Measurements from ENCODE around the gene GSTP1. TPM values are rescaled to one million over a fixed set of nuclear protein-coding genes. Genes with fewer than 3 reads are reported as not detected.

GSTP1 gene
- total and polyA plus RNA-seq, 2 of the 8 experiments (the other 6 are each of a cell fraction or from before 2014, with no cell fraction given) = 1,454 to 3,329 TPM

DNA sequence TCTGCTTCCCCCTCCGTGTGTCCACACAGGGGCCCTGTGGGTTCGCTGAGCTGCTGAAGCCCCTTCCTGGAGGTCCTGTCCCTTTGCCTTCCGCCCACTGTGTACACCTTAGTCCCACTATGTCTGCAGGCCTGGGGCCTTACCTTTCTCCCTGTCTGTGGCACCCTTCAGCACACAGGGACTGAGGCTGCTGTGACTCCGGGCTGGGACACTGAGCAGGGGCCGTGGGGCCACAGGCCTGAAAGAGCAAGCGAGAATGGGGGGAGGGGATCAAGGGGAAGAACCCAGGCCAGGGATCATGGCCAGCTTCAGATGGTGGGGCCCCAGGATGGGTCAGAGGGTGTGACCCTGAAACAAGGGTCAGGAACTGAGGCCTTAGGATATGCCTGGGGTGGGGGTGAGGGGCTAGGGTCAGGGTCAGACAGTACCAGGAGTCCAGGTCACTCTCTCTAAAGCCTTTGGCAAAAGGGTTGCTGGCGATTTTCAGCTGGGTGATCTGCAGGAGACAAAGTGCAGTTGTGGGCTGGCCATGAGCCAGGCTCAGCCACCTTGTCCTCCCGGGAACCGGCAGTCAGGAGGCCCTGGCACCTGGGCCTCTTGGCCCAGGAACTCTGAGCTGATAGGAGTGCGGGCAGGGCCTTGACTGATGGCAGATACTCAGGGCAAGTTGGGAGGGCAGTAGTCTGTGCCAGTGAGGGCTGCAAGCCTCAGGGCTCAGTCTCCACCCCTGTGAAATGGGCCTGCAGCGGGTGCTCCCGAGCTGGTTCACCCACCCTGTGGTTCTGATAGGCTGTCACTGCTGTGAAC is 48.8 kb downstream of the GSTP1 start (continued):
- TF ChIP-seq CHD1 (IDR thresholded peaks at IDR 0.05; ENCODE audit: low read depth, low read length) (no peak), SIRT6 (IDR thresholded peaks at IDR 0.05; ENCODE audit: low read length) (no peak), BCL11A (IDR thresholded peaks at IDR 0.05; ENCODE audit: low read depth in 2 of 2, low read length in 2 of 2) (no peak)
